ENCODE results near the gene REXO5.

Gene REXO5

DNA sequence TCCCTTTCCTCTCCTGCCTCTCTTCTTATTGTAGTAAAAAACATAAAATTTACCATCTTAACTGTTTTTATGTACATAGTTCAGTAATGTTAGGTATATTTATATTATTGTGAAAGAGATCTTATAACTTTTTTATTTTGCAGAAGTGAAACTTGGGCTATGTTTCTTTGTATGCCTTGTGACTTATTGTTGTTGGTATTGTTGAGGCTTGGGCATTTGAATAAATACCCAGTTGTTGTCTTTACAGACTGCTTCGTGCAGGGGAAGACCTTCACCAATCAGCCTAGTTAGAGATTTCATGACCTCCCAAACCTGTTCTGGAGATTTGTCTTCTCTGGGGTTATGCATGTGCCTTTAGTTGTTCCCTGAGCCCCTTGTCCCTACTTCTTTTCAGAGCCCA, 31.9 kb downstream of the REXO5 start:
- DNase-seq (ENCODE audit: extremely low read depth, low read depth) = no peak
- TF ChIP-seq CTCF (IDR thresholded peaks at IDR 0.05; ENCODE audit: low read depth, low read length) = no peak

DNA sequence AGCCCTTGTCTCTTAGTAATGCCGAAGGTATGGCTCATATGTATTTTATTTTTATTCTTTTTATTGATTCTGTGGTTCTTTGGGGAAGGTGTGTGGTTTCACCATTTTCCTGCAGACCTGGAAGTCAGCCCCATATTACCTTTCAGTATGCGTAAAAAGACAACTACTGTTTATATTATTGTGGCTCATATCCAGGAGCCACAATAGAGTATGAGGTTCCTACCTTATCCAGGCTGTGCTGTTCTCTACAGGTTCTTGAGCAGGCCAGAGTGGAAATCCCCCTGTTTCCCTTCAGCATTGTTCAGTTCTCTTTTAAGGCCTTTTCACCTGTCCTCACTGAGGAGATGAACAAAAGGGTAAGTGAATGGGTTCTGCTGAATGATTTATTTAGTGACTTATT, 33.2 kb downstream of the REXO5 start:
- no peak for TF ChIP-seq CTCF (IDR thresholded peaks at IDR 0.05; ENCODE audit: low read depth, low read length)

GRCh38 chr16:20844054-20844453, 37.7 kb downstream of the REXO5 start:
- DNase-seq (ENCODE audit: extremely low read depth, low read depth) = no peak
- no peak for TF ChIP-seq CTCF (IDR thresholded peaks at IDR 0.05; ENCODE audit: low read depth, low read length)

More for the DNA sequence above, 33.2 kb downstream of the REXO5 start:
- DNase-seq (ENCODE audit: extremely low read depth, low read depth) = no peak

DNA sequence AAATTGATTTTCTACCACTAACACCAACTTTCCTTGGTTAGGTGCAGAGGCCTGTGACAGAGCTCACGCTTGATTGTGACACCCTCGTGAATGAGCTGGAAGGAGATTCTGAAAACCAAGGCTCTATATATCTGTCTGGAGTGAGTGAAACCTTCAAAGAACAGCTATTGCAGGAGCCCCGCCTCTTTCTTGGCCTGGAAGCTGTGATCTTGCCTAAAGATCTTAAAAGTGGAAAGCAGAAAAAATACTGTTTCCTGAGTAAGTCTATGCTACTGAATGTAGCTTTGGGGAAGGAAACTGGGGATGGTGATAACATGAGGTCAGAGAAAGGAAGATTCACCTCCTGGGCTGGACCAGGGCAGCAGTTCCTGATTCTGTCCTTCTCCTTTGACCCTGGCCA, 38.3 kb downstream of the REXO5 start:
- DNase-seq (ENCODE audit: extremely low read depth, low read depth) = no peak

DNA sequence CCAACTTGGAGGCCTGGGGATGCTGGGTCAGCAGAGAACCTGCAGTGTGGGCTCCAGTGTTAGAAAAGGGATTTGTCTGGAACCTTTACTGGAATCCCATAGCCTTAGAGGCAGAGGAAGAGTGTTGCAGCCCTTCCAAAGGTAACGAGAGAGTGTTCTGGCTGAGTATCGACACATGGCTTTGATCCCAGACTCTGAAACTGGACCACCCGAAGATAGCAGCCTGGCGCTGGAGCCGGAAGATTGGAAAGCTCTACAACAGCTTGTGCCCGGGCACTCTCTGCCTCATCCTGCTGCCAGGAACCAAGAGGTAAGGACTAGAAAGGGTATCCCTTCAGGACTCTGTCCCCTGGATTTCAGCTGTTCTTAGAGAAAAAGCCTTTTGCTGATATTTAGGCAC, 39.7 kb downstream of the REXO5 start:
- DNase-seq (ENCODE audit: extremely low read depth, low read depth) = no peak
- no peak for TF ChIP-seq CTCF (IDR thresholded peaks at IDR 0.05; ENCODE audit: low read depth, low read length)

More for the DNA sequence above, 38.3 kb downstream of the REXO5 start:
- TF ChIP-seq CTCF (IDR thresholded peaks at IDR 0.05; ENCODE audit: low read depth, low read length) = no peak

DNA sequence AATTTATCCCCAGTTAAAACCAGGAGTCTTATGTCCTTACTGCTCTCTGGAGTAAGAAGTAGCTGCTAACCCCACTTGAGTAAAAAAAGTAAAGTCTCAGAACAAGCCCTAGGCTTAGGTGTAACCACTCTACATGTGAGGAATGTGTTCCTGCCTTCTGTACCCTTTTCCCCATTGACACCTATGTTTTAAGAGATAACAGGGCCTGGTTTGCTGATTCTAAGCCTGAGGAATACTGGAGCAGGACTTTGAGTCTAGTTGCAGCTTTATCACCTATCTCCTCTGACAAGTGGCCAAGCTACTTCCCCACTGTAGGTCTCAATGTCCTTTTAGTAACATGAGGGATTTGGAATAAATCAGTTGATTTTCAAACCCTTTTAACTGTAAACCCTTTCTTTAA, 40.2 kb downstream of the REXO5 start:
- no peak for DNase-seq (ENCODE audit: extremely low read depth, low read depth)
- no peak for TF ChIP-seq CTCF (IDR thresholded peaks at IDR 0.05; ENCODE audit: low read depth, low read length)

DNA sequence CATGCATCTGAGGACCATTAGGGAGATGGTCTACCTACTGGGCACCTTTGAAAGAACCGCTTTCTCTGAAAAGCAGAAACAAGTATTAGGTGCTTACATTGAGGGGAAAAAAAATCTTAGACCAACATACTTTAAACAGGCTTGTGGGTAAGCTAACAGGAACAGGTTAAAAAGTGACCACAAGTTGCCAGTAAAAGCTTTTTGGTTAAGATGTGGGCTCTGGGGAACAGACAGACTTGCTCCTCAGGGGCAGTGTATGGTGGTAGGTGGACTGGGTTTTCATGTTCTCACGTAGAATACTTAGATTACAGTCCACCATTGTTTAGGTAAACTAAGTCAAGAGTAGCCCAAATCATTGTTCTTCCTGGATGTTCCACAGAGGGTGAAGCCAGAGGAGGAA, 41.2 kb downstream of the REXO5 start:
- no peak for DNase-seq (ENCODE audit: extremely low read depth, low read depth)
- no peak for TF ChIP-seq CTCF (IDR thresholded peaks at IDR 0.05; ENCODE audit: low read depth, low read length)

All from AG09319 (cell line).